OCI-LY1 (cell line): Measurements from ENCODE around the gene TRIOBP.
"Not testable (repeated sequence)": the region's sequence is repeated elsewhere in the genome, so short reads cannot be mapped to it uniquely, and the experiment has no call there.

ENCODE experiments used
- H2AFZ ChIP-seq: fragments of 200-600 bp; sonication (generic), shearing (Covaris generic); 2 replicates; pipeline ENCODE4 v1.6.0; 2014; ENCODE audit warnings: antibody characterized with exemption, mild to moderate bottlenecking, low read length
- H3F3A ChIP-seq: fragments of 200-600 bp; sonication (generic), shearing (Covaris generic); 2 replicates; pipeline ENCODE4 v1.6.0; 2014; ENCODE audit warnings: mild to moderate bottlenecking, antibody characterized with exemption, low read length, moderate library complexity; ENCODE audit not compliant: insufficient read depth
- H3K27ac ChIP-seq: fragments of 200-600 bp; sonication (generic); 2 replicates; pipeline ENCODE4 v1.5.1; 2014; ENCODE audit warnings: low read length, mixed run types, mild to moderate bottlenecking, low read depth; ENCODE audit not compliant: poor library complexity, severe bottlenecking
- H3K27me3 ChIP-seq: fragments of 200-600 bp; sonication (generic); 2 replicates; pipeline ENCODE4 v1.6.0; 2014; ENCODE audit warnings: antibody characterized with exemption, mild to moderate bottlenecking, low read length, moderate library complexity; ENCODE audit not compliant: insufficient read depth
- H3K36me3 ChIP-seq: fragments of 200-600 bp; sonication (generic); 2 replicates; pipeline ENCODE4 v1.6.1; 2014; ENCODE audit warnings: mild to moderate bottlenecking, antibody characterized with exemption, low read length, moderate library complexity, mixed read lengths; ENCODE audit not compliant: insufficient read depth
- H3K4me1 ChIP-seq: fragments of 200-600 bp; sonication (generic); 2 replicates; pipeline ENCODE4 v1.5.1; 2014; ENCODE audit warnings: mild to moderate bottlenecking, low read length, moderate library complexity; ENCODE audit not compliant: insufficient read depth, severe bottlenecking
- H3K4me2 ChIP-seq: fragments of 200-600 bp; sonication (generic), shearing (Covaris generic); 2 replicates; pipeline ENCODE4 v1.6.1; 2014; ENCODE audit warnings: low read length
- H3K4me3 ChIP-seq: fragments of 200-600 bp; sonication (generic); 2 replicates; pipeline ENCODE4 v1.5.1; 2014; ENCODE audit warnings: low read length, low read depth, mild to moderate bottlenecking, mixed read lengths; ENCODE audit not compliant: poor library complexity, severe bottlenecking
- H3K79me2 ChIP-seq: fragments of 200-600 bp; shearing (Covaris generic); 2 replicates; pipeline ENCODE4 v1.6.1; 2016; ENCODE audit warnings: mixed run types, low read length, mixed read lengths; ENCODE audit not compliant: insufficient read depth
- H3K9ac ChIP-seq: fragments of 200-600 bp; sonication (generic), shearing (Covaris generic); 2 replicates; pipeline ENCODE4 v1.6.1; 2014; ENCODE audit warnings: mild to moderate bottlenecking, low read length, mixed read lengths
- H3K9me2 ChIP-seq: fragments of 200-600 bp; sonication (generic), shearing (Covaris generic); 2 replicates; pipeline ENCODE4 v1.6.1; 2014; ENCODE audit warnings: low read depth, mild to moderate bottlenecking, low read length, mixed read lengths
- H3K9me3 ChIP-seq: fragments of 200-600 bp; shearing (Covaris generic); 2 replicates; pipeline ENCODE4 v1.6.1; 2014; ENCODE audit warnings: low read length, mixed read lengths
- H4K20me1 ChIP-seq: fragments of 200-600 bp; sonication (generic), shearing (Covaris generic); 2 replicates; pipeline ENCODE4 v1.6.0; 2016; ENCODE audit warnings: mild to moderate bottlenecking, low read length; ENCODE audit not compliant: insufficient read depth
- CTCF ChIP-seq: fragments of 200-600 bp; sonication (generic), shearing (Covaris generic); IDR thresholded peaks from 2 replicates; pipeline ENCODE4 v1.5.1; 2017; ENCODE audit warnings: mild to moderate bottlenecking, antibody characterized with exemption, low read length, moderate library complexity, mixed read lengths
- EZH2 ChIP-seq: fragments of 200-600 bp; sonication (generic), shearing (Covaris generic); IDR thresholded peaks from 2 replicates; pipeline ENCODE4 v1.8.0; 2017; ENCODE audit warnings: borderline replicate concordance, mixed run types, mild to moderate bottlenecking, antibody characterized with exemption, low read length, moderate library complexity, mixed read lengths

The TRIOBP gene

GRCh38 chr22:37796079-37796478 is 99.2 kb downstream of the TRIOBP start:
- no peaks in the 10 kb centered on the region for H4K20me1 ChIP-seq
- no peaks in the 10 kb centered on the region for H3K9me2 ChIP-seq
- peaks cover 18% of the 10 kb centered on the region for H3K4me1 ChIP-seq
- no peak overlapping the region for H2AFZ ChIP-seq
- no peak overlapping the region for H3K9ac ChIP-seq
- H3K4me3 ChIP-seq: no peak overlapping the region
- H3F3A ChIP-seq: no peaks in the 10 kb centered on the region
- no peaks in the 10 kb centered on the region for H3K79me2 ChIP-seq
- no peaks in the 10 kb centered on the region for H3K27me3 ChIP-seq
- TF ChIP-seq CTCF (no peak), EZH2 (no peak)
- peak overlapping the region; percentile 31 for H3K27ac ChIP-seq
- no peaks in the 10 kb centered on the region for H3K9me3 ChIP-seq
- no peak overlapping the region for H3K4me2 ChIP-seq
- no peaks in the 10 kb centered on the region; the same call in 1 of the 2 replicates for H3K36me3 ChIP-seq

GRCh38 chr22:37797259-37797658 is 100.4 kb downstream of the TRIOBP start:
- H3K36me3 ChIP-seq, H3K27me3 ChIP-seq, H4K20me1 ChIP-seq, H3K9ac ChIP-seq, H2AFZ ChIP-seq, H3F3A ChIP-seq, H3K9me3 ChIP-seq, H3K9me2 ChIP-seq, H3K4me3 ChIP-seq, H3K79me2 ChIP-seq, H3K4me2 ChIP-seq: not testable (repeated sequence)
- Histone ChIP-seq H3K4me1 (peaks cover 26% of the 10 kb centered on the region), H3K27ac (peak overlapping the region; percentile 83)

GRCh38 chr22:37797874-37798500 is 101.1 kb downstream of the TRIOBP start:
- H3K9me3 ChIP-seq: no peaks in the 10 kb centered on the region
- H3K9ac ChIP-seq: peak overlapping the region; percentile 24; the same call in 1 of the 2 replicates
- no peaks in the 10 kb centered on the region for H3K79me2 ChIP-seq
- no peaks in the 10 kb centered on the region; the same call in 1 of the 2 replicates for H3K36me3 ChIP-seq
- no peaks in the 10 kb centered on the region for H4K20me1 ChIP-seq
- peak overlapping the region; percentile 83 for H3K27ac ChIP-seq
- no peaks in the 10 kb centered on the region for H3K9me2 ChIP-seq
- peak overlapping the region; percentile 0 for H3K4me3 ChIP-seq
- H2AFZ ChIP-seq: peak overlapping the region; percentile 51; the same call in 1 of the 2 replicates
- peak overlapping the region; percentile 33; the same call in 1 of the 2 replicates for H3K4me2 ChIP-seq
- TF ChIP-seq EZH2 (no peak), CTCF (peak; percentile 31; the same call in 1 of the 2 replicates)
- H3F3A ChIP-seq: no peaks in the 10 kb centered on the region
- H3K27me3 ChIP-seq: no peaks in the 10 kb centered on the region
- H3K4me1 ChIP-seq: peaks cover 33% of the 10 kb centered on the region

GRCh38 chr22:37799979-37800378 is 103.1 kb downstream of the TRIOBP start:
- not testable (repeated sequence) for H4K20me1 ChIP-seq, H3K4me3 ChIP-seq, H3K79me2 ChIP-seq, H3K9me3 ChIP-seq, H3K4me2 ChIP-seq, H3K36me3 ChIP-seq, H2AFZ ChIP-seq, H3K9me2 ChIP-seq, H3K27ac ChIP-seq, H3F3A ChIP-seq, H3K9ac ChIP-seq, H3K27me3 ChIP-seq
- H3K4me1 ChIP-seq: peaks cover 50% of the 10 kb centered on the region
